Esophagus squamous epithelium (tissue), 5 donors: ENCODE data around the gene PTPRD. TPM values are rescaled to one million over a fixed set of nuclear protein-coding genes. Genes with fewer than 3 reads are reported as not detected.

ENCODE experiments used
- DNase-seq: peaks from one replicate; lab custom pipeline; 2025; lab: John Stamatoyannopoulos, UW
- H3K27ac ChIP-seq, 4 donors: fragments of 200-600 bp; sonication (generic); one replicate each; pipeline ENCODE4 v1.5.1; 2016 to 2019; ENCODE audit warnings: mild to moderate bottlenecking in 1 of 4
- H3K27me3 ChIP-seq, 4 donors: fragments of 200-600 bp; sonication (generic); 1 replicate in 3 of 4; 2 replicates in 1 of 4; pipeline versions ENCODE4 v1.5.1 to v1.6.0; 2017 to 2021; ENCODE audit warnings: antibody characterized with exemption in 1 of 4
- H3K36me3 ChIP-seq, 3 donors: fragments of 200-600 bp; sonication (generic); one replicate each; pipeline ENCODE4 v1.5.1; 2016 to 2019
- H3K4me1 ChIP-seq, 3 donors: fragments of 200-600 bp; sonication (generic); one replicate each; pipeline ENCODE4 v1.5.1; 2017 to 2019
- H3K4me3 ChIP-seq, 4 donors: fragments of 200-600 bp; sonication (generic); 1 replicate in 3 of 4; 2 replicates in 1 of 4; pipeline ENCODE4 v1.5.1; 2016 to 2019; ENCODE audit warnings: mild to moderate bottlenecking in 2 of 4, moderate library complexity in 1 of 4
- H3K9me3 ChIP-seq, 3 donors: fragments of 200-600 bp; sonication (generic); one replicate each; pipeline ENCODE4 v1.5.1; 2016 to 2019
- POLR2A ChIP-seq, 4 donors: fragments of 450-650 bp; IDR thresholded peaks; one replicate each; pipeline ENCODE4 v1.6.1; 2017; ENCODE audit warnings: antibody characterized with exemption in 4 of 4, mild to moderate bottlenecking in 4 of 4, moderate library complexity in 3 of 4
- WGBS, 2 donors: methylation state at CpG; one replicate each; pipeline ENCODE4 v1.1.5; 2018; 5-methylcytosine and 5-hydroxymethylcytosine counted together
- intact Hi-C: fragments of 100-400 bp; cut with DNase I; formaldehyde crosslinking; loops from one replicate; pipeline ENCODE4 v1.15.0; 2022
- total RNA-seq, 4 donors: library from RNA; depleted of rRNA; stranded (reverse); fragments of >200 nt; gene quantifications; one replicate each; pipeline ENCODE4 v1.1.0, GENCODE V29; 2016
- TF ChIP-seq, protein P1 (sequence below), 6 experiments: fragments of 450-650 bp in 4 of 6; fragments of 200-600 bp in 2 of 6; sonication (generic) in 2 of 6; IDR thresholded peaks; one replicate each; pipeline ENCODE4 v1.5.1; 2016 to 2019; ENCODE audit warnings: antibody characterized with exemption in 6 of 6, mild to moderate bottlenecking in 4 of 6, moderate library complexity in 4 of 6
- donor health status: DM: yes; HTN: yes; CAD: no.

Gene PTPRD
- total RNA-seq, 4 donors from 2014 or later: 0.23 to 16.3 (median 6.6) TPM

DNA sequence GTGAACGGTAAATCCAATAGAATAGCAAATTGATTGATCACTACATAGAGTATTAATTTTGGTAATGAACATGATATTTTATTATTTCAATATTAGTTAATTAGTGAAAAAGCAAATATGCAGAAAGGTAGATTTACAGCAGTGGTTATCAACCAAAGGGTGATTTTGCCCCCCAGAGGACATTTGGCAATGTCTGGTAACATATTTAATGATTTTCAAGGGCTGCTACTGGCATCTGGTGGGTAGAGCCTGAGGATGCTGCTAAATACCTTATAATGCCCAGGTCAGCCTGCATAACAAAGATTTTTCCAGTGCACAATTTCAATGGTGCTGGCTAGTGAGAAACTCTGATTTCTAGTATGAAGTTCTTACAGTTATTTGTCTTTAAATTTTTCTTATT lies 1313.7 kb downstream of the PTPRD start:
- H3K9me3 ChIP-seq: no peaks in the 10 kb centered on the region
- no peak for DNase-seq
- H3K36me3 ChIP-seq: no peaks in the 10 kb centered on the region
- no peak overlapping the region for H3K4me3 ChIP-seq
- no peaks in the 10 kb centered on the region for H3K27me3 ChIP-seq
- TF ChIP-seq, protein P1, sequence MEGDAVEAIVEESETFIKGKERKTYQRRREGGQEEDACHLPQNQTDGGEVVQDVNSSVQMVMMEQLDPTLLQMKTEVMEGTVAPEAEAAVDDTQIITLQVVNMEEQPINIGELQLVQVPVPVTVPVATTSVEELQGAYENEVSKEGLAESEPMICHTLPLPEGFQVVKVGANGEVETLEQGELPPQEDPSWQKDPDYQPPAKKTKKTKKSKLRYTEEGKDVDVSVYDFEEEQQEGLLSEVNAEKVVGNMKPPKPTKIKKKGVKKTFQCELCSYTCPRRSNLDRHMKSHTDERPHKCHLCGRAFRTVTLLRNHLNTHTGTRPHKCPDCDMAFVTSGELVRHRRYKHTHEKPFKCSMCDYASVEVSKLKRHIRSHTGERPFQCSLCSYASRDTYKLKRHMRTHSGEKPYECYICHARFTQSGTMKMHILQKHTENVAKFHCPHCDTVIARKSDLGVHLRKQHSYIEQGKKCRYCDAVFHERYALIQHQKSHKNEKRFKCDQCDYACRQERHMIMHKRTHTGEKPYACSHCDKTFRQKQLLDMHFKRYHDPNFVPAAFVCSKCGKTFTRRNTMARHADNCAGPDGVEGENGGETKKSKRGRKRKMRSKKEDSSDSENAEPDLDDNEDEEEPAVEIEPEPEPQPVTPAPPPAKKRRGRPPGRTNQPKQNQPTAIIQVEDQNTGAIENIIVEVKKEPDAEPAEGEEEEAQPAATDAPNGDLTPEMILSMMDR (IDR thresholded peaks at IDR 0.05): no peak
- TF ChIP-seq POLR2A (IDR thresholded peaks at IDR 0.05): no peak
- 83 to 86% methylated on average over 1 of the region's 1 CpG for WGBS, 2 donors
- H3K27ac ChIP-seq: no peak overlapping the region
- H3K4me1 ChIP-seq: no peaks in the 10 kb centered on the region
- intact Hi-C loops: no loop called here

GRCh38 chr9:9286001-9286400 lies 1326.8 kb downstream of the PTPRD start:
- DNase-seq: no peak
- 76 to 88% methylated on average over 2 of the region's 2 CpGs for WGBS, 2 donors
- intact Hi-C loops: no loop called here
- Histone ChIP-seq H3K36me3 (no peaks in the 10 kb centered on the region), H3K4me3 (no peak overlapping the region), H3K9me3 (no peaks in the 10 kb centered on the region), H3K4me1 (no peaks in the 10 kb centered on the region), H3K27ac (no peak overlapping the region), H3K27me3 (no peaks in the 10 kb centered on the region)
- no peak for TF ChIP-seq POLR2A (IDR thresholded peaks at IDR 0.05)
- TF ChIP-seq, protein P1 (IDR thresholded peaks at IDR 0.05): no peak

GRCh38 chr9:9284201-9284600 lies 1328.6 kb downstream of the PTPRD start:
- Histone ChIP-seq H3K36me3 (no peaks in the 10 kb centered on the region), H3K9me3 (no peaks in the 10 kb centered on the region), H3K4me3 (no peak overlapping the region), H3K4me1 (no peaks in the 10 kb centered on the region), H3K27me3 (no peaks in the 10 kb centered on the region), H3K27ac (no peak overlapping the region)
- WGBS, 2 donors: 56 to 61% methylated on average over 2 of the region's 2 CpGs
- TF ChIP-seq, protein P1 (IDR thresholded peaks at IDR 0.05): no peak
- no peak for TF ChIP-seq POLR2A (IDR thresholded peaks at IDR 0.05)
- intact Hi-C loops: no loop called here
- no peak for DNase-seq

DNA sequence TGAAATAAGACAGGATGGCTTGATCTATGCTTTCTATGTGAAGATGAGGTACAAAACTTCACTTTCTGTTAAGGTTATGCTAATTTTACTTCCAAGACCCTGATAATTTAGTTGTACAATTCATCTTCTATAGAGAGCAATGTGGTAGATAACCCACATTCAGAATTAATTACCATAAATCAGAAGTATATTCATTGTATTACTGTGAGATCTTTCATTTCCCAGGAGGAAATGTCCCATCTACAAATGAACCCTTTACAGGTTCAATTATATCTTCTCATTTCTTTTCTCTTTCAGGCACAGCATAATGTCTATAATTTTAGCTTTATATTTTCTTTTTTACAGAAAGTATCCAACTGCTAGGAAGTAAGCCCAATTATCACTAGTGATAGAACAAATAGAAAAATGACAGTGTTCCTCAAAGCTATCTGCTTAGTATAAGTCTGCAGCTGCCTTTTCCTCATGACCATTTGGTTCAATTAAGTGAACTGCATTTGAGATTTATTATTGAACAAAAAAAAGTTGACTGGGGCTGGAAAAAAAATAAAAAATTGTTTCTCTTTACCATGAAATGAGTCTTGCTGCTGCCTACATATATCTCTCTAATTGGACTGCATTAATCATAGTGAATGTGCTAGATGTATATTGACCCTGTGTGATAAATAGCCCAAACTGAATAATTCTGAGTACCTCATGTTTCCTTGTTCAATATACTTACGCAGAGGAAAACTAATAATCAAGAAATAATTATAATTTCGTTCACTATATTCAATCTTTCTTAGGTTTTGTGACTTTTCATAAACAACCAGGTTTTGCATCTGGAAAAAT lies 1329.4 kb downstream of the PTPRD start:
- Histone ChIP-seq H3K27me3 (no peaks in the 10 kb centered on the region), H3K27ac (no peak overlapping the region), H3K36me3 (no peaks in the 10 kb centered on the region), H3K9me3 (no peaks in the 10 kb centered on the region), H3K4me3 (no peak overlapping the region), H3K4me1 (no peaks in the 10 kb centered on the region)
- DNase-seq: no peak
- no peak for TF ChIP-seq POLR2A (IDR thresholded peaks at IDR 0.05)
- TF ChIP-seq, protein P1 (IDR thresholded peaks at IDR 0.05): no peak
- WGBS, 2 donors: 57 to 65% methylated on average over 2 of the region's 2 CpGs
- intact Hi-C loops: no loop called here

DNA sequence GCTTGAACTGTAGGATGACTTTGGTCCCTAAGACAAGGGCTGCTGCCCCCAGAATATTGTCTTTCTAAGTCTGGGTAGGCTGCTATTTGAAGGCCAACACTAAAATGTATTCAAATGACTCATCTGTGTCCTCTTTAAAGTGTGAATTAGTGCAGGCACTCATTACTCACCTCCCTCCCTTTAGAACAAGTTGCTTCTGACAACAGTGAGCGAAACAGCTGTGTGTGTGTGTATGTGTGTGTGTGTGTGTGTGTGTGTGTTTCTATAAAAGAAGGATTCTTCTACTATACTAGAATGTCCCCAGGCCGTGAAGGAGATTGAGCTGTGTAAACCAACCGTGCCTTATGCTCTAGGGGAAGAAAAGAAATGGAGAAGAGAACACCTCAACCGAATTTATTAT lies 1337.2 kb downstream of the PTPRD start:
- TF ChIP-seq, protein P1 (IDR thresholded peaks at IDR 0.05): no peak
- TF ChIP-seq POLR2A (IDR thresholded peaks at IDR 0.05): no peak

More for the DNA sequence above, 1337.2 kb downstream of the PTPRD start:
- H3K4me1 ChIP-seq: no peaks in the 10 kb centered on the region
- WGBS, 2 donors: 30 to 56% methylated on average over 4 of the region's 4 CpGs
- intact Hi-C loops: no loop called here
- H3K27ac ChIP-seq: no peak overlapping the region
- no peaks in the 10 kb centered on the region for H3K36me3 ChIP-seq
- no peak for DNase-seq
- H3K4me3 ChIP-seq: no peak overlapping the region
- H3K27me3 ChIP-seq: no peaks in the 10 kb centered on the region
- H3K9me3 ChIP-seq: no peaks in the 10 kb centered on the region
